SK-N-MC (cell line): ENCODE measurements around the gene FYB2.

Source experiments
- EZH2 ChIP-seq: fragments of 200-600 bp; sonication (generic); IDR thresholded peaks from one replicate; pipeline ENCODE4 v1.6.1; 2017; ENCODE audit warnings: antibody characterized with exemption
- FOXP2 ChIP-seq: optimal IDR thresholded peaks from 2 replicates; pipeline ENCODE3; 2011; ENCODE audit warnings: mild to moderate bottlenecking, moderate library complexity; ENCODE audit not compliant: insufficient read depth; ENCODE audit errors: extremely low read length, control extremely low read depth
- POLR2AphosphoS5 ChIP-seq: IDR thresholded peaks from 2 replicates; pipeline ENCODE4 v1.6.1; 2012; ENCODE audit warnings: mild to moderate bottlenecking, low read depth, low read length, borderline replicate concordance

DNA sequence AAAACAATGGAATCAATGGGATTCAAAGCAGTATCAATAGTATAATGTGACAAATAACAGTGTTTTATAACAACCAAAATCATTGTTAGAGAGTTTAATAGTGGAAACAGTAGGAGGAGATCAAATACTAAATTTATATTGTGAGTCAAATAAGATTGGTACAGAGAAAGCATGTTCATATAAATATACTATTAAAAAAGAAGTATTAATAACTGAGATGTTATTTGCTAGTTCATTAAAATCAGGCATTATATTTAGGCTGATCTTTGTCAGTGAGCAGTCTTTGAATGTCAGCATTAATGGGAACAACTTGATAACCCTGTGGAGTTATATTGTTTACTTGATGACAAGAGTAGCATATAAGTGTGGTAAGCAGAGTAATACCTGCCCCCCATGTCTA lies 143.4 kb downstream of the FYB2 start:
- TF ChIP-seq POLR2AphosphoS5 (no peak), FOXP2 (no peak), EZH2 (no peak)
